CD4-positive, alpha-beta T cell treated with Interferon alpha-2 for 1 hour (primary cell): ENCODE results near the gene RPL10A.

ENCODE experiments used
- DNase-seq, 2 donors: peaks; one replicate each; pipeline ENCODE4 v3.0.0-alpha.2; 2020 to 2022

Gene RPL10A

DNA sequence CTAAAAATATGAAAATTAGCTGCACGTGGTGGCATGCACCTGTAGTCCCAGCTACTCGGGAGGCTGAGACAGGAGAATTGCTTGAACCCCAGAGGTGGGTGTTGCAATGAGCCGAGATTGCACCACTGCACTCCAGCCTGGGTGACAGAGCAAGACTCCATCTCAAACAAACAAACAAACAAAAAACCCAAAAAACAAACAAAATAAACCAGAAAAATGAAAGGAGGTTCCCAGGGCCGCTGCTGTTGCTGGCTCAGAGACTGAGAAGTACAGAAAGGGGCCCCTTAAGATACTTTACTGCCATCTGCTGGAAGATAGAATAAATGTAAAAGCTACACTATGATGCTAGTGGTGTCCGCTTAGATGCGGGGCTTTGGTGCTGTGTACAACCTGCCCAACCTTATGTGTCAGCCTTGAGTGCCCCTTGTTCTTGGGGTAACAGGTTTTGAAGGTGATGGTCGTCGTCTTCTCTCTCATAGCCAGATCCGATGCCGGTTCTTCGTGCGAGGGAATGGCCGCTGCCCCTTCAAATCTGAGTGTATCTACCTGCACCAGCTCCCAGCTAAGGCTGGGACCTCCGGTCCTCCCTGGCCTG lies 18.8 kb upstream of the RPL10A start:
- DNase-seq: peak; percentile 38 to 84

DNA sequence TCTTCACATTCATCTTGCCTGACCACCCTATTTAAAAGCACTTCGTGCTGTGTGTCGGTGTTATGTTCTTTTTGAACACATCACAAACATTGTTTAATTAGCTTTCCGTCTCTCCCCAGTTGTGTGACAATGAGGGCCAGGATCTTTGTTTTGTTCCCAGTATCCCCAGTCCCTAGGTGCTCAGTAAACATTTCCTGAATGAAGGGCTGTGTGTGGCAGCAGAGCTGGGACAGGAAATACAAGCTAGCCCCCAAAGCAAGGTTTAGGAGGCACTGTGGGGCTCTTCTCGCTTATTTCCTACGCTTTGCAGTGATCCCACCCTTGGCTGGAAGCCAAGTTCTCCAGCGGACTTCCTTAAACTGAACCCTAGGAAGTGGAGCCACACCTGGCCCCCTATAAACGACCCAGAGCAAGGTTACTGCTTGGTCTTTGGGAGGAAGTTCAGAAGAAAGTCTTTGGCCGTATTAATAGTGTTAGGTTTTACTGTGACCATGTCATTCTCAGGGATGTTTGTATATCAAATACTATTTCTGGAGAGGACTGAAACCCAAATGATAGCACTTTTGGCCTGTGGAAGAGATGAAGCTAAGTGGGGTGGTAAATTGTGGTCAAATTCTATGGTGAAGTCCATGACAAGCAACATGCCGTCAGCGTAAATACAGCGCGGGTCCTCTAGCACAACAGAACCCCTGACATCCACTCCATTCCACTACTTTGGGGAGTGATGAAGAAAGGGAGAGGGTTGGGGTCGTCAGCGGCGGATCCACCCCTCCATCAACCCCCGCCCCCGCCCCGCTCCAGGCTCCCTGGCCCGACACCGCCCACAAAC lies 16.6 kb upstream of the RPL10A start:
- no peak for DNase-seq

DNA sequence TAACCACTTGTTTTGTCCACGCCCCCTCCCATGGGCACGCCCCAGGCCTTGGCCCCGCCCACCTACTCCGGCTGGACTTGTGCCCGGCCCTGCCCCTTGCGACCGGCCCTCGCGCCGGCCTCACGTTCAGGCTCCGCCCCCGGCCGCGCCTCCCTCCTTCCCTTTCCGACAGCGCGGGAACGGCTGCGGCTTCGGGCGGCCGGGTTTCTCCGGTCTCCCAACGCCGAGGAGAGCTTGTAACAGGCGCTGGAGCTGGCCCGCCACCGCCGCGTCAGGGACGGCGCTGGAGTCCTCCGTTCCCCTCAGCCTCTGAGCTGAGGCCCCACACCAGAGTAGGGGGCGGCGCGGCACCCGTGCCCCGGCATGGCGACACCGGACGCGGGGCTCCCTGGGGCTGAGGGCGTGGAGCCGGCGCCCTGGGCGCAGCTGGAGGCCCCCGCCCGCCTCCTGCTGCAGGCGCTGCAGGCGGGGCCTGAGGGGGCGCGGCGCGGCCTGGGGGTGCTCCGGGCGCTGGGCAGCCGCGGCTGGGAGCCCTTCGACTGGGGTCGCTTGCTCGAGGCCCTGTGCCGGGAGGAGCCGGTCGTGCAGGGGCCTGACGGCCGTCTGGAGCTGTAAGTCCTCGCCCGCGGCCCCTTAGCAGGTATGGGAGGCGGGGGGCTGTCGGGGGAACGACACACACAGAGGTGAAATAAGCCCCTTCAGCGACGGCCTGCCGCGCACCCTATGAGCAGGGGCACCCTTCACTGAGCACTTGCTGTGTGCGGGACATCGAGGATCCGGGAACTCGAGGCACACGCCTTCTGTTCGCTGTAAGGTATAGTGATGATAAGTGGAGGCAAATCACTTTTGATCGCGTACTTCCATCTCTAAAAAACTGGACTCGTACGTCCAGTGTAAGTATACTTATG lies 15.8 kb upstream of the RPL10A start, which contains the start of gene FANCE:
Gene FANCE (plus strand): TSS at position 156 of the 908 bp plus-strand sequence. CDS start 208 bp downstream, at position 364.
- DNase-seq: peak; percentile 91 to 95

DNA sequence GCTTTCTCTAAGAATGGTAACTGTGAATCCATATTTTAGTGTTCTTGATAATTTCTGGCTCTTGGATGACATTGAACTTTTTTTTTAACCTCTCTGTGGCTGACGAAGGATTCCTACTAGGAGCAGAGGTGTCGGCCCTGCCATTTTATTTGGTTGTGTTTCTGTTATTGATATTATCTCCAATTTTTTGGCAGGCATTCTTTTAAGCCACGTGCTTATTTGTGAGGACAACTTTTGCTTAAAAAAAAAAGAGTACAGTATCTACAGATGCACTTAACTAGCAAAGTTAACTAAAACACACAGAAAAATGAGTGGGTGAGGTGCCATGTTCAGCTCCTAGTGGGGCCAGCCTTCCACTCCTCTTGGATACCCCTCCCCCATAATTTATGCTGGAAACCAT lies 15.0 kb upstream of the RPL10A start:
- DNase-seq: no peak

DNA sequence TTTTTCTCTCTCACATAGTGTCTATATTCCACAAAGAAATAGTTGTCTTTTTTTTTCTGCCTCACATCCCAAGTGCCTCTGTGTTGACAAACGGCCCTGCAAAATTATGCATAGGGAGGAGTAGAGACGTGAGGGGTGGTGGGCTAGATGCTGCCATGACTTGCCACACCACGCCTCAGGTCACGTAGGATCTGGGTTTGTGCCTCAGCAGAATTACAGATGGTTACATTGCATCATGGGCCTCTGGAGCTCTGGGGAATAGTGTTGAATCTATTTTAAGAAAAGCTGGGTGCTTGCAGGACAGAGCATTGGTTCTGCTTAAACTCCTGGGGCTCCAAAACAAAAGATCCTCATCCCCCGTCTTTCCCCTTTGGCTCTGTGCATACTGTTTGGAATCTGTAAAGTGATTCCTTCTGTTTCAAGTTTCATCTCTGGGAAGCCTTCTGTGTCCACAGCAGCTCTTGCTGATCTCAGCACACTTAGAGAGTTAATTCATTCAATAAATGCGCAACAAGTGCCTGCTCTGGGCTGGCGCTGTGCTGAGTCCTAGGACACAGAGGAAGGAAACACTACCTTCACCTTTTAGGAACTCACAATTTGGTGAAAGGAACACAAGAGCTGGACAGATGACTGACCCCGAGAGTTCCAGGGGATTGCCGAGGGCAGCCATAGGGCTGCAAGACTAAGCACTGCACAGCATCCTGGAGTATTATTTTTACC lies 13.7 kb upstream of the RPL10A start:
- DNase-seq: no peak

DNA sequence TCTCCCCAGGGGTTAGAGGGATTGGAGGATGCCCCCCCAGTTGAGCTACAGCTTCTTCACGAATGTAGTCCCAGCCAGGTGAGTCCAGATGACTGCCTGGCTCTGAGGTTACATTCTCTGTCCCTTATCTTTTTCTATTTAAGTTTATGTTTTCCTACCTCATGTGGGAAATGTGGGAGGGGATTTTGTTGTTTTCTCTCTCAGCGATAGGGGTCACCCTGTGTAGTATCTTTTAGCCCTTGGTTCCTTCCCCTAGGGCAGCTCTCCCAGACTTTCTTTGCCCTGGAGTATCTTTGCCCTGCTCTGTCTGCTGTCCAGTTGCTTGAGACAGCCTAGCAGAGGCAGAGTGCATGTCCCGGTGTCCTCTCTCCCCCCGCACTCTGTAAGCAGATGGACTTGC lies 10.3 kb upstream of the RPL10A start:
- DNase-seq: no peak

DNA sequence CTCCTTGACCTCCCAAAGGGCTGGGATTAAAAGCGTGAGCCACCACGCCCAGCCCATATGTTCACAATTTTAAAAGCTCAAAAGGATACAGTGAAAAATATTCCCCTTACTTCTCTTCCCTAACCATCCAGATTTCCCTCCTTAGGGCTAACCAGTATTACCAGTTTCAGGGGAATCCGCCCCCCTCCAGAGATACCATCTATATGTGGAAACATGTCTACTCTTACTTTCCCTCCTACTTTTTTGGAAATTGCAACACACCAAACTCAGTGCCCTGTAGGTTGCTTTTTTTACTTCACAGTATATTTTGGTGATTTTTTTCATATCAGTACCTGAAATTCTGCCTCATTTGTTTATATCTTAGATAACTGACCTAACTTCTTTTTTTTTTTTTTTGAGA lies 6.9 kb upstream of the RPL10A start:
- DNase-seq: no peak

DNA sequence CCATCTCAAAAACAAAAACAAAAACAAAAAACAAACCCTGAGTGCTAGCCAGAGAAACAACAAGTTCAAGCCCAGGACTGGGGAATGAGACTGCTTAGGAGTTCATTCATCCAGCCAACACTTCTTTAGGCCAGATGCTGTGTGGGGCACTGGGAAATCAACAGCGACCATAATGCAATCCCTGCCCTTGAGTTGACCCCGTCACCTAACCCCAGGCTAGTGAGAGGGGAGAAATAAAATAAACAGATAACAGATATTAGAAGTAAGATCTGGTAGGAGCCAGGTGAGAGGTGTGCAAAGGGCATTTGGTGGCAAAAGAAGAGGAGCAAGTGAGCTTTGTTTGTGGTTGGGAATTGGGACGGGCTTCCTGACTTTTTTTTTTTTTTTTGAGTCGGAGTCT lies 4.9 kb upstream of the RPL10A start:
- no peak for DNase-seq

DNA sequence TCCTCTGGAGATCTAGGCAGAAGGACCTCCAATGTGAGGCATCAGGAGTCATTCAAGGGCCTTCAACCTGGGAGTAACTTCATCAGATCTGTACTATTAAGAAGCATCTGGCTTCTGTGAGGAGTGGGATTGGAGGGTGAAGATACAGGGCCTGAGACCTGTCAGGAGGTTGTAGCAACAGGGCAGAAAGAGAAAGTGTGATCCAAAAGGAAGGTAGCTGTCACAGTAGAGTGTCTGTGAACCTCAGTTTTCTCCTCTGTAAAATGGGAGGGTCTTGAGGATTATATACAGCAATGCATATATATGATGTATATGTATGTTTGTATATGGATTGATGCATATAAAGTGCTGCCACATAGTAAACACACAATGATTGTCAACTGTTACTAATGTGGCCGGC lies 2.6 kb upstream of the RPL10A start:
- no peak for DNase-seq

DNA sequence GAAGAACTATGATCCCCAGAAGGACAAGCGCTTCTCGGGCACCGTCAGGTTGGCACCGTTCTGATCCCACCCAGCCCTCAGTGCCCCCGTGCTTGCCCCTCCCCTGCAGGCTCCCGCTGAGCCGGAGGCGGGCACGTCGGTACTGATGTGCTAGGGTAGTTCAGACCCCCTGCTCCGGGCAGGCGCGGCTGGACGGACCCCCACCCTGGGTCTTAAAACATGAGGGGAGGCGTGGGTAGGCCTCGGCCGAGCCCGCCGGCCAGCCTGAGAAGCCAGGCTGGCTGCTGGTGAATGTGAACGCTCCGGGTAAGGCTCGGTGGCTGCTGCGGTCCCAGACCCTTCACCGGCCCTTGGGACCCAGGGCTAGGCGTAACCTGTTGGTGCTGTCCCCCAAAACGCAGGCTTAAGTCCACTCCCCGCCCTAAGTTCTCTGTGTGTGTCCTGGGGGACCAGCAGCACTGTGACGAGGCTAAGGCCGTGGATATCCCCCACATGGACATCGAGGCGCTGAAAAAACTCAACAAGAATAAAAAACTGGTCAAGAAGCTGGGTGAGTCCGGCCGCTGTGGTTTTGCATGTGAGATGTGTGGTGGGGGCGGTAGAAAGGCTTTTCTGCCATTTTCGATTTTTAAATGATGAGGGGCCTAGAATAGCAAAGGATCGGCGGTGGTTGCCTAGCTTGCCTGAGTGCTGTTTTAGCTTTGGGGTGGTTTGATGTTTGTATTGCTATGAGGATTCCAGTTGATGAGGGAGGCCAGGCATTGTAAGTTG lies 964 bp downstream of the RPL10A start:
- DNase-seq: peak in 1 of 2 donors; percentile 27

DNA sequence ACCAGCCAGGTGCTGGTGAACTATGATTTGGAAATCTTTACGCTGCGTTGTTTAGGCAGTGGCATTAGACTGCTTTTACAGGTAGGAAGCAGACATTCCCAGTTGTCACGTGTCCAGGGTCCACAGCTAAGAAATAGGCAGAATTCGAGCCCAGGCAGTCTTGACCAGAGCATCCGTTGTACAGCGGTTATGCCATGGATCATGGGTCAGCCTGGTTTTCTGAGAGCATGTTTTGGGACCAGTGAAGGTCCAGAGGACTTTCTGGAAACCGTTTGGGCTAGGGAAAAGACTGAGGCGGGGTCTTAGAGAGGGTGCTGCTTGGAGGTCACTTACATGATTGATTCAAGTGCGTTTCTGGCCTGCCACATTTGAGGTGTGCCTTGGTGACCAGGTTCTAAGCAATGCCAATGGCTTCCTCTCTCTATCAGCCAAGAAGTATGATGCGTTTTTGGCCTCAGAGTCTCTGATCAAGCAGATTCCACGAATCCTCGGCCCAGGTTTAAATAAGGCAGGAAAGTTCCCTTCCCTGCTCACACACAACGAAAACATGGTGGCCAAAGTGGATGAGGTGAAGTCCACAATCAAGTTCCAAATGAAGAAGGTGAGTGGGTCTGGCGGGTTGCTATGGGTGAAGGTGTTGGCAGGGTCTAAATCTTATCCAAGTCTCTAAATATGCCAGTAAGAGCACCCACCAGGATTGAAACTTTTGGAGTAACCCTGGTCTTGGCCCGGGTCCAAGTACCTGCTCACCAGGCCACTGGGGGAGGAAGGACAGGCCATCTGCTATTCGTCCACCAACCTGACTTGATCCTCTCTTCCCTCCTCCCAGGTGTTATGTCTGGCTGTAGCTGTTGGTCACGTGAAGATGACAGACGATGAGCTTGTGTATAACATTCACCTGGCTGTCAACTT lies 1.8 kb downstream of the RPL10A start:
- peak in 1 of 2 donors; percentile 31 for DNase-seq

DNA sequence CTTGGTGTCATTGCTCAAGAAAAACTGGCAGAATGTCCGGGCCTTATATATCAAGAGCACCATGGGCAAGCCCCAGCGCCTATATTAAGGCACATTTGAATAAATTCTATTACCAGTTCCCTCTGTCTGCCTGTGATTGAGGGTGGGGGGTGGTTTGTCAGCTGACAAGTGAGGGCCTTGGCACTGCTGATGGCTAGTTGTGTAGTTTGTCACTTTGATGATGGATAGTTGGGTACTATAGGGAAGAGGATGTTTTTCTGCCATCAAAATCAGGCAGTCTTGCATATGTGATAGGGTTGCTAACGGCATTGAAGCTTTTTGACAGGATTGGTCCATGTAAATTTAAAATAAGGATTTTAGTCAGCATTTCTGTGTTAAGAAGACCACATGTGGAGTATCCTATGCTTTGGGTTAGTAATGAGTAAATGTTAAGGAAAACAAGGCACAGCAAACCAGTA lies 2.5 kb downstream of the RPL10A start:
- no peak for DNase-seq

DNA sequence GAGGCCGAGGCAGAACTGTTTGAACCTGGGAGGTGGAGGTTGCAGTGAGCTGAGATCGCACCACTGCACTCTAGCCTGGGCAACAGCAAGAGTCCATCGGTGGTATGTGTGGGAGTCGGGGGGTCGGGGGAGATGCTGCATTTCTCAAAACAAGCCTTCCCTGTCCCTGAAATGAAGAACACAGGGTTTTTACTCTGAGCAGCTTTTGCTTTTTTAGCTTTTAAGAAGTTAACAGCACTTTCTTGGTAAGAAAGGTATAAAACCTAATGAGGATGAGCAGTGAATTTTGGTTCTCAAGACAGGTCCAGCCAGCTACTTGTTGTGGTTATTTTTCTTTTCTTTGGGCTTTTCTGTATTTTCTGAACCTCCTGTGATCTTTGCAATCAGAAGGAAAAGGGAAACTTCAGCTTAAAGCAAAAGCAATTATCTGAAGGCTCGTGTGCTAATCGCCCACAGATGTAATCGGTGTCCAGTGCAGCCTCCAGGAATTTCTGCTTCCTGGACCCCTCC lies 3.7 kb downstream of the RPL10A start:
- DNase-seq: no peak

DNA sequence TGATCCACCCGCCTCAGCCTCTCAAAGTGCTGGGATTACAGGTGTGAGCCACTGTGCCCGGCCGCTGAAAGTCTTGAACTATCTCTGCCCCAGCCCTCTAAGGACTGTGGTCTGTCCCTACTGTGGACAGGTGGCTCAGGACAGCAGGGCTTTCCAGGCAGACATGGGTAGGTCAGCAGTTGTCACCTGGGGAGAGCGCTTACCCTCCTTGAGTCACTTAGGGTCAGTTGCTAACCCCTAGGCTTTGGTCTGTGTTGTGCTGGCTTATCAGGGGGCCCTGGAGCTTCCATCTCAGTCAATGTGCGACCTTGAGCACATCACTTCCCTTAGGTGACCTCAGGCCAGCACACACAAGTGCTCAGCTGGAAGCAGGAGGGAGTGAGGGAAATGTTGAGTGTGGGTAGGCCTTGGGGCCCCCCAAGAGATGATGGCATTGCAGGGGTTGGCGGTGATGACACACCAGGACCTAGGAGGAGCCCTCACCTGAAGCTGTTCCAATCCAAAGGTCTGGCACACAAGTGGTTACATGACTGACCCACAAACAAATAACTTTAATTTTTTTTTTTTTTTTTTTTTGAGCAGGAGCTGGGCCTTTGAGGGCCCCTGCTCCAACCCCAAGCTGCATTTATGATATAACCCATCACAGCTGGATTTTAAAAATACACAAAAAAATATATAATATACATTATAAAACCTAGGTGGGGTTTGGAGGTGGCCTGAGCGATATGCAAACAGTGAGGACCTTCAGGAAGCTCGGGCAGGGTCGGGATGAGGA lies 5.1 kb downstream of the RPL10A start:
- no peak for DNase-seq

DNA sequence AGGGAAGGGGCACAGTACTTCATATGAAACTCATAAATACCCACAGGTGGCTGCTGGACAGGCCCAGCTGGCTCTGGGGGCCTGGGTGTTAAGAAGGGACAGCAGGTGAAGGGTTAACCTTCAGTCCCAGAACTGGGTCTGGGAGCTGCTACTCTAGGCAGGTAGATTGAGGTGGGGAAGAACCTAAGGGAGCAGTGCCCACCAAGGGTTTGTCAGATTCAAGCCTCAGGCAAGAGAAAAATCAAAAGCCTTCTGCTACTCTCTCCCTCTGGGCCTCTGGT lies 5.6 kb downstream of the RPL10A start:
- DNase-seq: no peak

DNA sequence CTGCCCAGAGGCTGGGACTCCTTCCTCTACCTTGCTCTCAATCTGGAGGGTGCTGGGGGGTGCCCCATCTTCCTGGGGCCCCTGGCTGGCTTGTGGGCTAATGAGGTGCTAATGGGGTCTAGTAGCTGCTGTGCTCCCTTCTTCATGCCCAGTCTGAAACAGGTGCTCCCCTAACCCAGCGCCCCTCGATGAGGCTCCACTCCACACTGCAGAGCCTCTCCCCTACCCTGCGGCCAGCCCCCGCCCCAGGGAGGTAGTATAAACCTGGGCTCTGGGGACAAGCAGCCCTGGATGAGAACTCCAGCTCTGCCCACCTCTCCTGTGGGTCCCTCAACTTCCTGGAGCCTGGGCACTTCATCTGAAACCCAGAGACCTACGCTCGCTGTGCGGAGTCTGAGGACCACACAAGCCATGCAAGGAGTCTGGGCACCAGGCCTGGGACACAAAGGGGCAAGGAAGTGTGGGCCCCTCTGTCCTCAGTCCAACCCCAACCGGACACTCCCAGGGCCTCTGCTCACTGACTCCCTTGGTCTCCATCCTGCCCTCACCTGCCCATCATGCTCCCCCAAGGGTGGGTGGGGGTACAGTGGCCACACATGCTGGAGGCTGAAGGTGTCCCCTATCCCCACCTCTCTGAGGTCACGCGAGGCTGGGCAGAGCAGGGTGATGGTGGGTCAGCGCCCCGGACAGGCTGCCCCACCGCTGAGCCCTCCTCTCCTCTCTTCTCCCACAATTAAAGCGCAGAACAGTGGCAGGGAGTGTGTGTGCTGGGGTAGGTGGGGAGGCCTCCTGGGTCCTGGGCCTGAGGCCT lies 6.1 kb downstream of the RPL10A start:
- DNase-seq: no peak

DNA sequence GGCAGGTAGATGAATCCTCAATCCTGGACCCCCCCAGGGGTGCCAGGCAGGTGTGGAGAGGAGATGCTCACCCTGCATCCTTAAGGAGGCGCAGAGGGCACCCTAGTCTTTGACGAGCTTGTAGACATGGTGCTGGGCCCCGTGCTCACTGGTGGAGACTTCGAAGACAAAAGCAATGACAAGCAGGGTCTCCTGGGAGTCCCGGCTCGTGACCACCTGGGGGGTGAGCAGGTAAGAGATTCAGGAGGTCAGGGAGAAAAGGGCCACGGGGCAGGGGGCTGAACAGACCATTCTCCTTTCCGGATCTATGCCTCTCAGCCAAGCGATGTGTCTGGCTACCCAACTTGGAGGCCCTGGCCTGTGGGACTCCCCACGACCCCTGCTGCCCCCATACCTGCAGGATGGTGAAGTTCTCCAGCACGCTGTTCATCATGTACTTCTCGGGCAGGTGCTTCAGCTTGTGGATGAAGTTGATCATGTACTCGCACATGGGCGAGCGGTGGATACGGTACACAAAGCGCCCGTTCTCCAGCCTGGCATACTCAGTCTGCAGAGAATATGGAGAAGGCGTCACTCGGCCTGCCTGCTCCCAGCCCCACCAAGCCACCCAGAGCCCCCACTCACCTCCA lies 6.9 kb downstream of the RPL10A start:
- DNase-seq: no peak

DNA sequence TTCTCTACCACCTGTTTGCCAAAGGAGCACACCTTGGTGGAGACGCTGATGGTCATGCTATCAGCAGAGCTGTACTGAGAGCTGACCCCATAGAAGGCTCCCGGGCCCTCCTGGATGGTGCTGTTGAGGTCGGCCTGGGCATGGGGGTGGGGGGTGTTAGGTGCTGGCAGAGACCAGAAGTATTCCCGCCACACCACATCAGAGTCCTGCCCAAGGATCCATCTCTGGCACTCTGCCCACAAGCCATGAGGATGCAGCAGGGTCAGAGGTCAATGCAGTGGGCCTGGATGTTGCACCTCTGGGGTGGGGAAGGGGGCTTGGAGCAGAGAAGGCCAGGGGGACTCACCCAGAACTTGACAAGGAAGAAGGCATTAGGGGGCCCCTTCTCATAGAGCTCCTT lies 7.4 kb downstream of the RPL10A start:
- no peak for DNase-seq

DNA sequence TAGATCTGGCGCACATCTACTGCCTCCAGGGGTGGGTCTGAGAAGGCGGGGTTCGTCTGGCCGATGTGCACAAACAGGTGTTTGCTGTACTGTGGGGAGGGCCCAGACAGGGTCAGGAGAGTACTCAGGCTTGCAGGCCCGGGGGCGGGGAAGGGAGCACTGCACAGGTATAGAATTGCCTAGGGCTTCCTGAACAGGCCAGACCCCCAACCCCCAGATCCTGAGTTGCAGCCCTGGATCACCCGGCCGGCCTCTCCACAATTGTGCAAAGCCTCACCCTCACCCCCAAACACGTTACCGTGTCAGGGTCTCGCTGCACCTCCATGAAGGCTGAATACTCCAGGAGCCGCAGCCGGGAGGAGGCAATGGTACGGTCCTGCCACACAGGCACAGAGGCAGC lies 7.8 kb downstream of the RPL10A start:
- DNase-seq: no peak
